ENCODE data around the gene CENPB.

Gene CENPB

GRCh38 chr20:3777381-3777715 is 9.2 kb downstream of the CENPB start:
- H2AFZ ChIP-seq (ENCODE audit: low read depth): no peak overlapping the region; the same call in 1 of the 2 replicates
- no peaks in the 10 kb centered on the region for H4K20me1 ChIP-seq (ENCODE audit: insufficient read depth)
- no peaks in the 10 kb centered on the region for H3K4me1 ChIP-seq (ENCODE audit: low read depth, poor library complexity, severe bottlenecking)
- H3K4me3 ChIP-seq (IDR thresholded peaks at IDR 0.05; ENCODE audit: insufficient read depth, low read depth, low read length): no peak overlapping the region
- H3K79me2 ChIP-seq (ENCODE audit: insufficient read depth, low read depth): no peaks in the 10 kb centered on the region
- H3K27ac ChIP-seq: no peak overlapping the region
- no peaks in the 10 kb centered on the region; the same call in 1 of the 2 replicates for H3K27me3 ChIP-seq (ENCODE audit: insufficient read depth, low read depth)
- H3K9ac ChIP-seq: no peak overlapping the region
- H3K4me2 ChIP-seq: no peak overlapping the region
- TF ChIP-seq CTCF (conservative IDR thresholded peaks at IDR 0.05; ENCODE audit: low read depth, low read length): no peak
- H3K36me3 ChIP-seq (ENCODE audit: insufficient read depth): no peaks in the 10 kb centered on the region

DNA sequence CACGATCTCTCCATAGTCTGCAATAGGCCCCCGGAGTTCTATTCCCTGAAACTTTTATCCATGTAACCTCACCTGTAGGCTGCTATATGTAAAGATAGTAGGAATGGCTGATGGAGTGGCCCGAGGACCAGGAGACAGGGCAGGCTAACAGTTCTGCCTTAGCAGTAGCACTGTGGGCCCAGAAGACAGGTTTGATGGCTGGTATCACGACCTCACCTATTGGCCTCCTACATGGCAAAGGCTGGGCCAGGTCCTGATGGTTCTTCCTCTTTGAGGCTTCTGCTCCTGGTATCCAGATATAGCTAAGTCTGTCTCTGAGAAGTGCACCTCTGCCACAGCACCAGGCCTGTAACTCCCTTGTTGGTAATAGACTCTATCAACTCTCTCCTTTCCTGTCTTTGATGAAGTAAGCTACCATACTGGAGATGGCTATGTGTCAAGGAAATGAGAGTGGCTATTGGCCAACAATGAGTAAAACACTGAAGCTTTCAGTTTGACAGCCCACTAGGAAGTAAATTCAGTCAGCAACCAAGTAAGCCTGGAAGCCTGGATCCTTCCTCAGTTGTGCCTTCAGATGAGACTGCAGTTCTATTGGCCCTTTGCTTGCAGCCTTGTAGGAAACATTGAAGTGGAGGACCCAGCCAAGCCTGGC is 11.0 kb downstream of the CENPB start:
- Histone ChIP-seq H3K27ac (no peak overlapping the region), H3K4me3 (IDR thresholded peaks at IDR 0.05; ENCODE audit: insufficient read depth, low read depth, low read length) (no peak overlapping the region), H3K79me2 (ENCODE audit: insufficient read depth, low read depth) (no peaks in the 10 kb centered on the region), H3K27me3 (ENCODE audit: insufficient read depth, low read depth) (no peaks in the 10 kb centered on the region; the same call in 1 of the 2 replicates), H3K9ac (no peak overlapping the region), H3K4me2 (no peak overlapping the region), H3K36me3 (ENCODE audit: insufficient read depth) (no peaks in the 10 kb centered on the region), H3K4me1 (ENCODE audit: low read depth, poor library complexity, severe bottlenecking) (no peaks in the 10 kb centered on the region), H2AFZ (ENCODE audit: low read depth) (no peak overlapping the region), H4K20me1 (ENCODE audit: insufficient read depth) (no peaks in the 10 kb centered on the region)
- no peak for TF ChIP-seq CTCF (conservative IDR thresholded peaks at IDR 0.05; ENCODE audit: low read depth, low read length)

GRCh38 chr20:3771552-3772058 is 14.9 kb downstream of the CENPB start:
- Histone ChIP-seq H3K4me3 (IDR thresholded peaks at IDR 0.05; ENCODE audit: insufficient read depth, low read depth, low read length) (no peak overlapping the region), H3K36me3 (ENCODE audit: insufficient read depth) (no peaks in the 10 kb centered on the region), H3K9ac (no peak overlapping the region), H3K4me1 (ENCODE audit: low read depth, poor library complexity, severe bottlenecking) (peaks cover 5% of the 10 kb centered on the region), H2AFZ (ENCODE audit: low read depth) (no peak overlapping the region), H3K27ac (no peak overlapping the region), H3K4me2 (no peak overlapping the region), H3K27me3 (ENCODE audit: insufficient read depth, low read depth) (no peaks in the 10 kb centered on the region), H3K79me2 (ENCODE audit: insufficient read depth, low read depth) (no peaks in the 10 kb centered on the region), H4K20me1 (ENCODE audit: insufficient read depth) (no peaks in the 10 kb centered on the region)
- TF ChIP-seq CTCF (conservative IDR thresholded peaks at IDR 0.05; ENCODE audit: low read depth, low read length): no peak

GRCh38 chr20:3768342-3769130 is 18.0 kb downstream of the CENPB start:
- Histone ChIP-seq H3K36me3 (ENCODE audit: insufficient read depth) (no peaks in the 10 kb centered on the region), H3K4me1 (ENCODE audit: low read depth, poor library complexity, severe bottlenecking) (peaks cover 5% of the 10 kb centered on the region), H3K27me3 (ENCODE audit: insufficient read depth, low read depth) (no peaks in the 10 kb centered on the region), H2AFZ (ENCODE audit: low read depth) (peak overlapping the region; percentile 81), H4K20me1 (ENCODE audit: insufficient read depth) (no peaks in the 10 kb centered on the region), H3K79me2 (ENCODE audit: insufficient read depth, low read depth) (no peaks in the 10 kb centered on the region), H3K4me2 (peak overlapping the region; percentile 42), H3K4me3 (IDR thresholded peaks at IDR 0.05; ENCODE audit: insufficient read depth, low read depth, low read length) (no peak overlapping the region), H3K27ac (peak overlapping the region; percentile 77), H3K9ac (peak overlapping the region; percentile 82)
- TF ChIP-seq CTCF (conservative IDR thresholded peaks at IDR 0.05; ENCODE audit: low read depth, low read length): no peak
